SH-SY5Y (cell line): ENCODE results near the gene SEMA3C.

Experiments
- GATA2 ChIP-seq: IDR thresholded peaks from 2 replicates; pipeline ENCODE4 v1.6.1; 2011; ENCODE audit warnings: mild to moderate bottlenecking, low read depth, low read length
- GATA3 ChIP-seq: IDR thresholded peaks from 2 replicates; pipeline ENCODE4 v1.6.1; 2011; ENCODE audit warnings: low read depth, mild to moderate bottlenecking, low read length, moderate library complexity

GRCh38 chr7:80734011-80734410 lies 184.8 kb downstream of the SEMA3C start:
- TF ChIP-seq GATA2, result no peak
- TF ChIP-seq GATA3, result no peak
